Measurements from ENCODE around the gene CCL21. TPM values are rescaled to one million over a fixed set of nuclear protein-coding genes. Genes with fewer than 3 reads are reported as not detected.

CCL21 gene
- total RNA-seq, 2 experiments from 2014 or later, result not detected

- ATAC-seq (peak; percentile 85), DNase-seq (peak; percentile 91)
- ChIA-PET POLR2A (interaction anchor here (0.7 kb wide), 1 partner anchor 19 kb away, joined by 3 read pairs; no protein-coding TSS in a partner anchor), CTCF (interaction anchor here (0.5 to 5.2 kb wide), 42 partner anchors 10 to 870 kb away, joined by 3 to 26 read pairs (median 4); partner anchors contain the start of genes CCL19, ENHO, GALT and RPP25L)
- Mint-ChIP-seq H3K4me3 (peak overlapping the region; percentile 72), H3K27ac (peak overlapping the region; percentile 58), H3K36me3 (ENCODE audit: low read depth) (no peaks in the 10 kb centered on the region), H3K27me3 (peaks cover 8% of the 10 kb centered on the region), H3K9me3 (ENCODE audit: low read depth) (no peaks in the 10 kb centered on the region), H3K4me1 (peaks cover 7% of the 10 kb centered on the region)
- intact Hi-C loops (cut with DNase I, micrococcal nuclease), result loop anchor here (1.0 to 5.0 kb wide), 8 partner anchors 18 to 394 kb away; partner anchors contain the start of genes RPP25L (in 2 of the 2), DNAJB5 (in 1 of the 2), GALT (in 1 of the 2) and PIGO (in 1 of the 2)
Observed at GRCh38 chr9:34701769-34702736, 7.9 kb downstream of the CCL21 start.

GRCh38 chr9:34701023-34701768 is 8.7 kb downstream of the CCL21 start:
- intact Hi-C loops (cut with DNase I, micrococcal nuclease), result loop anchor here (1.0 to 5.0 kb wide), 4 partner anchors 17 to 286 kb away; partner anchors contain the start of genes DNAJB5 (in 1 of the 2), GALT (in 1 of the 2) and RPP25L (in 1 of the 2)
- ChIA-PET CTCF (interaction anchor here (0.5 to 5.2 kb wide), 20 partner anchors 9 to 871 kb away, joined by 3 to 26 read pairs (median 4); partner anchors contain the start of genes CCL19, CCL21, CCL27 and GALT), POLR2A (interaction anchor here (0.6 kb wide), 1 partner anchor 324 kb away, joined by 3 read pairs; no protein-coding TSS in a partner anchor)
- peaks cover 7% of the 10 kb centered on the region for H3K4me1 Mint-ChIP-seq
- H3K4me3 Mint-ChIP-seq, result peak overlapping the region; percentile 72
- no peak overlapping the region for H3K27ac Mint-ChIP-seq
- DNase-seq, result peak; percentile 89
- peaks cover 8% of the 10 kb centered on the region for H3K27me3 Mint-ChIP-seq
- peak; percentile 90 for ATAC-seq
- H3K36me3 Mint-ChIP-seq (ENCODE audit: low read depth), result no peaks in the 10 kb centered on the region
- H3K9me3 Mint-ChIP-seq (ENCODE audit: low read depth), result no peaks in the 10 kb centered on the region

GRCh38 chr9:34694811-34695210 is 15.1 kb downstream of the CCL21 start:
- Mint-ChIP-seq H3K36me3 (ENCODE audit: low read depth) (no peaks in the 10 kb centered on the region), H3K4me1 (no peaks in the 10 kb centered on the region), H3K27ac (no peak overlapping the region), H3K4me3 (no peak overlapping the region), H3K27me3 (peaks cover under 1% of the 10 kb centered on the region), H3K9me3 (ENCODE audit: low read depth) (no peaks in the 10 kb centered on the region)
- POLR2A ChIA-PET, result interaction anchor here (0.6 kb wide), 1 partner anchor 430 kb away, joined by 4 read pairs; no protein-coding TSS in a partner anchor
- intact Hi-C loops (cut with DNase I, micrococcal nuclease), result no loop called here
- ATAC-seq (no peak), DNase-seq (no peak)
- CTCF ChIA-PET, result interaction anchor here (0.5 to 1.2 kb wide), 3 partner anchors 10 to 1897 kb away, joined by 3 read pairs; no protein-coding TSS in a partner anchor

GRCh38 chr9:34693560-34693959 is 16.4 kb downstream of the CCL21 start:
- Mint-ChIP-seq H3K9me3 (ENCODE audit: low read depth) (no peaks in the 10 kb centered on the region), H3K27me3 (no peaks in the 10 kb centered on the region), H3K4me1 (no peaks in the 10 kb centered on the region), H3K36me3 (ENCODE audit: low read depth) (no peaks in the 10 kb centered on the region), H3K27ac (no peak overlapping the region), H3K4me3 (no peak overlapping the region)
- intact Hi-C loops (cut with DNase I, micrococcal nuclease), result no loop called here
- ATAC-seq (no peak), DNase-seq (no peak)
- ChIA-PET CTCF (interaction anchor here (0.6 to 4.0 kb wide), 3 partner anchors 8 to 923 kb away, joined by 3 to 25 read pairs (median 3); no protein-coding TSS in a partner anchor), POLR2A (no interaction called here)

- Mint-ChIP-seq H3K4me3 (no peak overlapping the region), H3K4me1 (no peaks in the 10 kb centered on the region), H3K36me3 (ENCODE audit: low read depth) (no peaks in the 10 kb centered on the region), H3K27ac (no peak overlapping the region), H3K27me3 (no peaks in the 10 kb centered on the region), H3K9me3 (ENCODE audit: low read depth) (no peaks in the 10 kb centered on the region)
- DNase-seq, result no peak
- CTCF ChIA-PET, result interaction anchor here (0.7 to 4.0 kb wide), 3 partner anchors 8 to 1211 kb away, joined by 3 to 25 read pairs (median 4); no protein-coding TSS in a partner anchor
- intact Hi-C loops (cut with DNase I, micrococcal nuclease), result no loop called here
- no peak for ATAC-seq
- POLR2A ChIA-PET, result no interaction called here
Observed at GRCh38 chr9:34691936-34692315, 18.0 kb downstream of the CCL21 start.

GRCh38 chr9:34690983-34691935 is 18.7 kb downstream of the CCL21 start, which contains the start of gene CCL19:
Gene CCL19, minus strand, starts transcription at chr9:34691276. Its CDS starts 137 bp downstream, at chr9:34691139.
- Mint-ChIP-seq H3K27me3 (no peaks in the 10 kb centered on the region), H3K36me3 (ENCODE audit: low read depth) (no peaks in the 10 kb centered on the region), H3K27ac (no peak within 1 kb of the TSS), H3K4me3 (no peak within 1 kb of the TSS), H3K4me1 (no peaks in the 10 kb centered on the region), H3K9me3 (ENCODE audit: low read depth) (no peaks in the 10 kb centered on the region)
- intact Hi-C loops (cut with DNase I, micrococcal nuclease), result no loop called here
- DNase-seq (no peak), ATAC-seq (no peak)
- ChIA-PET CTCF (interaction anchor here (0.8 to 4.0 kb wide), 3 partner anchors 9 to 57 kb away, joined by 3 to 25 read pairs (median 3); no protein-coding TSS in a partner anchor), POLR2A (interaction anchor here (0.6 kb wide), 1 partner anchor 878 kb away, joined by 8 read pairs; no protein-coding TSS in a partner anchor)

GRCh38 chr9:34689512-34689911 is 20.4 kb downstream of the CCL21 start:
- Mint-ChIP-seq H3K27ac (no peak overlapping the region), H3K4me3 (no peak overlapping the region), H3K9me3 (ENCODE audit: low read depth) (no peaks in the 10 kb centered on the region), H3K4me1 (peaks cover 1% of the 10 kb centered on the region), H3K27me3 (no peaks in the 10 kb centered on the region), H3K36me3 (ENCODE audit: low read depth) (no peaks in the 10 kb centered on the region)
- no peak for ATAC-seq
- intact Hi-C loops (cut with DNase I, micrococcal nuclease), result no loop called here
- ChIA-PET CTCF (interaction anchor here (1.7 kb wide), 1 partner anchor 13 kb away, joined by 4 read pairs; no protein-coding TSS in a partner anchor), POLR2A (no interaction called here)
- DNase-seq, result no peak

- no peak for DNase-seq
- H3K9me3 Mint-ChIP-seq (ENCODE audit: low read depth), result no peaks in the 10 kb centered on the region
- intact Hi-C loops (cut with DNase I, micrococcal nuclease), result no loop called here
- H3K4me1 Mint-ChIP-seq, result peaks cover 5% of the 10 kb centered on the region
- peaks cover under 1% of the 10 kb centered on the region for H3K36me3 Mint-ChIP-seq (ENCODE audit: low read depth)
- ATAC-seq, result no peak
- no peak overlapping the region for H3K4me3 Mint-ChIP-seq
- H3K27me3 Mint-ChIP-seq, result no peaks in the 10 kb centered on the region
- CTCF ChIA-PET, result interaction anchor here (1.7 kb wide), 1 partner anchor 13 kb away, joined by 4 read pairs; no protein-coding TSS in a partner anchor
- no peak overlapping the region for H3K27ac Mint-ChIP-seq
- POLR2A ChIA-PET, result no interaction called here
Observed at GRCh38 chr9:34689116-34689470, 20.8 kb downstream of the CCL21 start.

GRCh38 chr9:34688329-34689115 is 21.4 kb downstream of the CCL21 start:
- Mint-ChIP-seq H3K27ac (no peak overlapping the region), H3K27me3 (no peaks in the 10 kb centered on the region), H3K4me3 (no peak overlapping the region), H3K4me1 (peaks cover 9% of the 10 kb centered on the region), H3K36me3 (ENCODE audit: low read depth) (peaks cover 3% of the 10 kb centered on the region), H3K9me3 (ENCODE audit: low read depth) (no peaks in the 10 kb centered on the region)
- POLR2A ChIA-PET, result no interaction called here
- CTCF ChIA-PET, result interaction anchor here (0.7 to 1.7 kb wide), 3 partner anchors 14 to 75 kb away, joined by 3 to 4 read pairs (median 4); no protein-coding TSS in a partner anchor
- intact Hi-C loops (cut with DNase I, micrococcal nuclease), result no loop called here
- no peak for ATAC-seq
- DNase-seq, result no peak
